ENCODE measurements around the gene CORO2B.

- TF ChIP-seq POLR2A (IDR thresholded peaks at IDR 0.05) (no peak), CTCF (IDR thresholded peaks at IDR 0.05) (no peak)
These were observed 20.8 kb downstream of the CORO2B start for GRCh38 chr15:68599560-68600071.
